NCI-H748 treated with DMSO at 0.1 percent for 48 hours (cell line): ENCODE measurements around the gene HTR7.

Experiments
- DNase-seq: peaks from one replicate; lab custom pipeline; 2025; lab: John Stamatoyannopoulos, UW

The HTR7 gene

DNA sequence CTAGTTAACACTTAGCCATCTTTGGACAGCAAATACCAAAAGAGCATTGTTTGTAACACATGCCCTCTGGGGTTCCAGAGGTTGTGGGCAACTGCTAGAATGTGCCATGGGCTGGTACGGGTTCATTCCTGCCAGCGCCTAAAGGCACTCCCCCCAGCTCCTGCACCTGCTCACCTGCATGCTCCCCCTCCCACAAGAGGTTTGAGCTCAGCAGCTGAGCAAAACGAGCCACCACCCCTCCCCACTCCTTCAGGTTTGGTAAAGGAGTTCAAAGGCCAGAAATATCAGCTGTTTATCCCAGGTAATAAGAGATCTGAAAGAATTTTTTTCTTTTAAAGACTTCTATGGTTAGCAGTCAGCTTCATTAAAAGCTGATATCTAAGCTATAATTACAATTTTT, 53.5 kb downstream of the HTR7 start:
- DNase-seq = no peak

DNA sequence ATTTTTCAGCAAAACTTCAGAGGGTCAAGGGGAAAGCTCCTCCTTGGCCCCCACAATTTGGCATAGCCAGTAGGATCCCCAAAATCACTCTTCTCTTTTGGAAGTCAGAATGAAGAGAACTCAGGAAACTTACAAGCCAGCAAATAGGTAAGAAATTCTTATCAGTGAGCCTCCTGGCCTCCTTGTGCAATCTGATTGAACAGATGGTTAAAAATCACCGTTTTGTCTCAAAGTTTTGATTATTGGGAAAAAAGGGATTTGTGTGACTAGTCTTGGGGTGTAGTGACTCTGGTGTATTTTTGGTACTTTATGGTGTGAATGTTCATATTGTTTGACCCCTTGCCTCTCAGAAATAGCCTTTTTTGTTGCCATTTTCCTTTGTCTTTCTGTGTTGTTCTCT, 56.2 kb downstream of the HTR7 start:
- no peak for DNase-seq

- no peak for DNase-seq
These were observed 57.5 kb downstream of the HTR7 start for GRCh38 chr10:90800232-90800796.

DNA sequence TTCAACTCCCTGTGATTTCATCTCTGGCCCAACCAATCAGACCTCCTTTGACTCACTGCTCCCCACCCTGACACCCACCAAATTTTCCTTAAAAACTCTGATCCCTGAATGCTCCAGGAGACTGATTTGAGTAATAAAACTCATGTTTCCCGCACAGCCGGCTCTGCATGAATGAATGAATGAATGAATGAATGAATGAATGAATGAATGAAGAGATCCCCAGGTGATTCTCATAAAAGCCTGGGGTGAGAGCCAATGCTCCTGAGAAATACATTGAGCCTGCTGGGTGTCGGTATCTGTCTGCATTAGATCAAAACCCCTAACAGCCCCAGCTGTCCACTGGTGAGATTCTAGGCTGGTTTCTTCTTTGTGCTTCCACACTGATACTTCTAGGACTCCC, 58.7 kb downstream of the HTR7 start:
- no peak for DNase-seq

GRCh38 chr10:90798482-90798881, 59.4 kb downstream of the HTR7 start:
- DNase-seq = no peak

DNA sequence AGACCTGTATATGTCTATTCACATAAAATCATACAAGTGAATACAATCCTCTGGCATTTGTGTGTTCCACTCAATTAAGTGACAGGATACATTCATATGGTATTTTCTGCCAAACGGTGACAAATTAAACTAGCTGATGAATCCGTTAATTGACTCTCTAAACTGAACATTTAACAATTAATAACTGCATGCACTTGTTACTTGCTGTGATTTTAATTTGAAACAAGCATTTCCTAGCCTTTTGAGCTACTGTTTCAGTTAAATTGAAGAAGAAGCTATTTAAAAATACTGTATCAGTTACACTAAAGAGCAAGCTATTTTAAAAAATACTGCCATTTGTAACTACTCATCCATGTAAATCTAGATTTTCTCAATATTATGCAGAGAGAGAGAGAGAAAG, 67.4 kb downstream of the HTR7 start:
- DNase-seq = no peak

DNA sequence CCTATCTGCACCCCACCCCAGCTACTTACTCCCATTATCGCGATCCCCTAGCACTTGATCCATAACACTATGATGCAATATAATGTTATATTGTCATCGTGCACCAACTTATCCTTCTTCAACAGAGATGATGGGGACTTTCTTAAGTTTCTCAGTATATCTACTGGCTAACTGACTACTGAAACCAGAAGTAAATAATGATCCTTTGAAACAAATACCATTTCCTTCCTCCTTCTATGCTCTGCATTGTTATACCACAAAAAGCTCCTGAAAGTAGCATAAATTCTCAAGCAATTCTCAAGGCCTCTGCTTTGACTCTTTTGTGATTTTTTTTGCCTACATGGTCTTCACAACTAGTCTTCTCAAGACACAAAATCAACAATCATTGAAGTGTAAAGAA, 68.9 kb downstream of the HTR7 start:
- DNase-seq = no peak

DNA sequence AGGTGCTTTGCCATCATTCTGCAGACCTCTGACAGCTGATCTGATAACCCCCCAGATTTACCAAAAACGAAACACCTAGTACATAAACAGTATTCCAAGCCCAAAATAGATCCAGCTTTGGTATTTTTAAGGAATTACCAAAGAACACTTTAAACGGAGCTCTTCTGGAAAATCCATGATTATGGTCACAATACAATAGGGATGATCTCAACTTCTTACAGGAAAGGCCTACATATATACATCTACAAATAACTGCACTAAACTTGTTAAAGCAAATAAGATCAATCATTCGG, 69.7 kb downstream of the HTR7 start:
- DNase-seq = no peak

GRCh38 chr10:90787393-90788198, 70.2 kb downstream of the HTR7 start:
- DNase-seq = peak; percentile 9

GRCh38 chr10:90785782-90786181, 72.1 kb downstream of the HTR7 start:
- DNase-seq = no peak

- DNase-seq = no peak
These were observed 73.1 kb downstream of the HTR7 start for GRCh38 chr10:90784771-90785170.

DNA sequence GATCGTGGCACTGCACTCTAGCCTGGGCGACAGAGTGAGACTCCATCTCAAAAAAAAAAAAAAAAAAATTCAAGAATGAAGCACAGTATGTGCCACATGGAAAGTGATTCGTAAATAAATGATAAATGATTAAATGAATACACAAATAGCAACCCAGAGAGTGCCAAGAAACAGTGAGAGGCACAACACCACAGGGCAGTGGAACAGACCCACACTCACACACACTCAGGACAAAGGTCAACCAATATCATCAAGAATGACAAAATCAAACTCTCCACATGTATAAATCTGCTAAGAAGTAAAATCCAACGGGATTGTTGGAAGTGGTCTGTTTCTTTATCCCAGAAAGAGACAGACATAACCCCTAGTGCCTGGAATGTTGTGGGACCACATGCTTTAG, 77.4 kb downstream of the HTR7 start:
- DNase-seq = no peak

- DNase-seq = no peak
These were observed 78.3 kb downstream of the HTR7 start for GRCh38 chr10:90779548-90779947.

GRCh38 chr10:90777621-90778020, 80.2 kb downstream of the HTR7 start:
- no peak for DNase-seq

DNA sequence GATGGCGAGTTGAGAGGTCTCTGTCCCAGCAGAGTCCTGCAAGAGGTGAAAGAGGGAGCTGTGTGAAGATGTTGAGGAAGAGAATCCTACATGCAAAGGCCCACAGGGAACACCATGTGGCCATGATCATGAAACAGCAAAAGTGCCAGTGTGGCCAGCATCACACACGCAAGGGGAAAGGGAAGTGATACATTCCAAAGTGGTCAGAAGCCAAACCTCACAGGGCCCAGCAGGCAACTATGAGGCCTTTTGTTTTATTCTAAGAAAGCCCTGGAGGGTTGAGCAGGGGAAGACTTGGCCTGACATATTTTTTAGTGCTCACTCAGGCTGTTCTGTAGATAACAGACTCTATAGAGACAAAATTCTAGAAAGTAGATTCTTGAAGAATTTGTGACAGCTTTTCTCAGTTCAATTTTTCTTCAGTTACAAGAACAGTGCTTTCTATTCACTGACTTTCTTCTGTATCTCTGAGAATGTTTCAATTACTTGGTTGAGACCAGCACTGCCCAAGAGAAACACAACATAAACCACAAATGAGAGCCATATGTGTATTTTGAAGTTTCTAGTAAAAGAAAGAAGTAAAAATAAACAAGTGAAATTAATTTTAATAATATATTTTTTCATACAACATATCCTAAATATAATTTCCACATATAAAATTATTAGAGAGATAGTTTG, 82.3 kb downstream of the HTR7 start:
- no peak for DNase-seq

DNA sequence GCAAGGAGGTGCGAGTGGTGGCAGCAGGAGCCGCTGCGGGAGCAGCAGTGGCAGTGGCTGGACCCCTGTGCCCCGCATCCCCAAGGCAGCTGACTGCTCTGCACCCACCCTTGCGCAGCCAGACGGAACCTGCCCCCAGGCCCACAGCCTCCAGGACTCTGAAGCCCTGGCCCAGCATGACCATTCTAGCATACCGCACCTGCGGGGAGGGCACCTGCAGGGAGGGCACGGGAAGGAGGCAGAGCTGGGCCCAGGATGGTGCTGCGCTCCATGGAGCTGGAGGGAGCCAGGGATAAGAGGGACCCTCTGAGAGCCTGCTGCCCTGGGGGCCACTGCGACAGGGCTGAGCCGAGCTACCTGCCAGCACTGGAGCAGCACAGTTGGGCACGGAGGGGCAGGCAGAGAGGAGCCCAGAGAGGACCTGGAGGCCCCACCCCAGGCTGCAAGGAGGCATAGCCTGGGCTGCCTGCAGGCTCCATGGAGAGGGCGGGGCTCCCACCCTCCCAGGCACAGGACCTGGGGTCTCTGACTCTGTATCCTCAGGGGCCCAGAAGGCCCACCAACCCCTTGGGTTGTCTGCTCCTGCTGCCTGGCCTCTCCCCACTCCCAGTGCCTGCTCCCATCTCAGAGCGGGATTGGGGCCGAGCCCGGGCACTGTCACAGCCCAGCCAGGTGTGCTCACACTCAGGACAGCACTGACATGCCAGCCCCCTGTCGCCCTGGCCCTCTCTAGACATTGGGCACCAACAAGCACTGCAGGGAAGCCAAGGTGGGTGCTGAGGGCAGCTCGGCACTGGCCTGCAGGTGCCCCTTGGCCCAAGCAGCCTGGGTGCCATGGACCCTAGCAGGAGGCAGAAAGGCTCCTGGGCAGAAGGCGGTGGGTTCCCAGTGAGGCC, 87.6 kb downstream of the HTR7 start:
- DNase-seq = no peak

DNA sequence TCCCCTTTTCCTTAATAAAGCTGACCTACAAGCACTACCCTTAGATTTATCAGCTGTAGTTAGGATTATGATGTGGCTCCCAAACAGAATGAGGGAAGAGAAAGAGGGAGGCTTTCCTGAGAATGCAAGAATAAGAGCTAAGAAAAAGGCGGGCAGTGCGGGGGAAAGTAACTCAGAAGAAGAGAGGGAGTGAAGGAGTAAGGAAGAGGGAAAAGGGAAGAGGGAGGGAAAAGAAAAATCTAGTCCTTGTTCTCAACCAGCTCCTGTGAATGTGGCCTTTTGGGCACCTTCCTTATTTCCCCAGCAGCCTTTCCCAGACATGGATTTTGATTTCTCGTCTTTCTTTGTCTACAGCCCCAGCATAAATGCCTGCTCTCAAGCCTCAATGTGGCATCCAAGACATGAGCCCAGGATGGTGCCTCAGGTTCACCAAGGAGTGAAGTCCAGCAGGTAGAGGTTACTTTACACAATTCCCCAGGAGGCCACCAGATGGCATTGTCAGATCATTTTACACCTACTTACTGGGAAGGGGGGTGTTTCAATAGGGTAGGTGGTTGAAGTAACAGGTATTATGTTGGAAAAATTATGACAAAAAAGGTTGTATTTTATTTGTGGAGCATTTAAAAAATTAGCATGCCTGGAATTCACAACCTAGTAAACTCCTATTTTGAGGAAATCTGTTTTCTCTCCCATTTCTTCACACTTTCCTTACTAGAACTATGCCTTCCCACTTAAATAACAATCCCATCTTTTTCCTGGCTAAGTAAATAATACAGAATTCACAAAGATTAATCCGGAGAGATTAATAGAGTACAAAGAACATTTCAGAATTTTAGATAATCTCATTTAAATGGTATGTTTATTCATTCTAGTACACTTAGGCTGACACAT, 106.5 kb downstream of the HTR7 start:
- DNase-seq = peak; percentile 22

DNA sequence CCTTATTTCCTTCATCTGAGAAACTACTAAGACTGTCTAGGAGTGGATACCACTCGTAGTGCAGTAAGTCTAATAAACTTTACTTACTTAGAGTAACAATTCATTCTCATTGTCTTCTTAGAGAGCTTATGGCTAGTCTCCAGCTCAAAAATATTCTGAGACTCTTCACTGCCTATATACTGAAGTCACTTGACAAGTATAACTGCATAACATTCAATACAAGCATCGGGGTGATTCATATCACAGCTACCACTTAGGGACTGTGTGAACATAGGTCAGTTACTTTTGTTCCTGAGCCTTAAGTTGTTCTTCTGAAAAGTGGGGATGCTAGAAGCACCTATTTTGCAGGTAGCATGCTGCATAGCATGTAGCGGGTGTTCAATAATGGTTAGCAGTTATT, 111.0 kb downstream of the HTR7 start:
- no peak for DNase-seq

DNA sequence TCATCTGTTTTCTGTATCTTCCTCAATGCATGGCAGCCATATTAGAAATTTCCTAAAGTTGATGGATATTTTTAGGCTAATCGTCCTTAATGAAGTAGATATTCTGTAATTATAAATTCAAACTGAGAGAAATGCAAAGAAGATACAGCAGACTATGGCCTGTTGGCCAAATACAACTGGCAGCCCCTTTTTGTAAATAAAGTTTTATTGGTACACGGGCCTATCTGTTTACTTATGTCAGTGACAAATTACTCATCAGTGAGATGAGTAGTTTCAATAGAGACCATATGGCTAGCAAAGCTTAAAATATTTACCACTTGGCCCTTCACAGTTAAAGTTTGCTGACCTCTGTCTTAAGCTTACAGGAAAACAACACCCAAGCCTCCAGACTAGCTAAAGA, 112.3 kb downstream of the HTR7 start:
- no peak for DNase-seq

DNA sequence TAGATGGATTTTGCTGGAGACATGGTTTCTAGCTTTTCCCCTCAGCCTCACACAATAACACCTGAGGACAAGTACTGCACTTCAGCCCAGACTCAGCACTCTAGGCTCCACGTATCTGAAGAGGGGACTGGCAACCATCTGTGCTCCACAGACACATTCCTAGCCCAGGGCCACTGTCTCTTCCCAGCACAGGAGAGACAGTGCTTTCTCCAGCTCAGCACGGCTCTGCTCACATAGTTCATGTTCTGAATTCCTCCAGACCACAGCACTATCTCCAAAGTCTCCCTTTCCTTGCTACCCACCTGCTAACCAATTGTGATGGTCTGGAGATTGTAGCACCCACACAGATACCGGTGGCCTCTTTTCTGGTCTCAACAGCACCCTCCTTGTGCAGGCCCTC, 114.5 kb downstream of the HTR7 start:
- DNase-seq = no peak

- DNase-seq = no peak
These were observed 115.8 kb downstream of the HTR7 start for GRCh38 chr10:90741926-90742565.
